GM19463 (cell line): Measurements from ENCODE around the gene STXBP1.

Experiments
- ATAC-seq: cut with Tn5 transposase; IDR thresholded peaks from one replicate; pipeline ENCODE4 v1.9.1; 2021; ENCODE audit warnings: mild to moderate bottlenecking, moderate library complexity; ENCODE audit not compliant: unreplicated experiment

STXBP1 gene

GRCh38 chr9:127730262-127730661 lies 118.2 kb downstream of the STXBP1 start:
- ATAC-seq = no peak

GRCh38 chr9:127730799-127731410 lies 118.8 kb downstream of the STXBP1 start:
- ATAC-seq = no peak

- ATAC-seq = no peak
These were observed 119.9 kb downstream of the STXBP1 start for GRCh38 chr9:127731938-127732337.

- no peak for ATAC-seq
These were observed 120.4 kb downstream of the STXBP1 start for GRCh38 chr9:127732444-127732843.

GRCh38 chr9:127733614-127734013 lies 121.5 kb downstream of the STXBP1 start:
- ATAC-seq = no peak

GRCh38 chr9:127734247-127734746 lies 122.2 kb downstream of the STXBP1 start:
- ATAC-seq = no peak

- peak; percentile 87 for ATAC-seq
These were observed 122.9 kb downstream of the STXBP1 start, which contains the start of gene TOR2A for GRCh38 chr9:127734747-127735529. TSS of gene TOR2A (minus strand) at chr9:127735294. CDS start at chr9:127735270, 24 bp downstream.

- ATAC-seq = no peak
These were observed 123.6 kb downstream of the STXBP1 start for GRCh38 chr9:127735530-127736185.

- no peak for ATAC-seq
These were observed 126.6 kb downstream of the STXBP1 start for GRCh38 chr9:127738666-127739065.

- ATAC-seq = no peak
These were observed 127.7 kb downstream of the STXBP1 start for GRCh38 chr9:127739614-127740330.

- ATAC-seq = no peak
These were observed 129.9 kb downstream of the STXBP1 start for GRCh38 chr9:127741831-127742434.
